ENCODE data around the gene FAM20B.

DNA sequence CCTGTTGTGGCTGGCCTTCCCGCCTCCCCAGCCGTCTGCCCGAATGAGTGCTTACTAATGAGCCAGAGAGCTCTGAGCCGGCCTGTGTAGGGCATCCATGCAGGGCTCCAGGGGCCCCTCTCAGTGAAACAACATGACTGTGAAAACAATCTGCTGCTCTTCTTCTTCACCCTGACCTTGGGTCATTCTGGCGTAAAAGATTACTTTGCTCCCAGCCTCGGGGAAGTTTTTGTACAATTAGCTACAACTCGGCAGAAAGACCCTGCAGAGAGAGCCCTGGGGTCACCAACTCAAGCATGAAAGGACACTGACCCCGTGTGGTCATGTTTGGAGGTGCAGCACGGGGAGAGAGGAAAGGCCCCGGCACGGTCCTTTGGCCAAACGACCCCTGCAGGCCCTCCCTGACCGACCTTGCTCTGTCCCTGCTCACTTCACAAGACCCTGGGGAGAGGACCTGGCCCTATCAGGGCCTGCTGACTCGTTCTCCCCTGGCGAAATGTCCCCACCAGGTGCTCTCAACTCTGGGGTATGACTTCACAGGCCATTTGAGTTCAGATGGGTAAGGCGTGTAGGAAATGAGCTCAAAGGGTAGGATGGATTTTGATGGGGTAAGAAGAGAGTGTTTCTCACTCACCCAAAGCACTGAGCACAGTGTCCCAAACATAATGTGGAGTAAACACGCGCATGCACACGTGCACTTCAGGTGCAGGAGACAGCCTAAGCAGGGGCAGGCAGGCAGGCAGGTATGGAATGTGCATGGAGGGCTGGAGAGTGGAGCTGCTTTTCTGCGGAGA is 22.9 kb upstream of the FAM20B start:
- TF ChIP-seq, protein P1, sequence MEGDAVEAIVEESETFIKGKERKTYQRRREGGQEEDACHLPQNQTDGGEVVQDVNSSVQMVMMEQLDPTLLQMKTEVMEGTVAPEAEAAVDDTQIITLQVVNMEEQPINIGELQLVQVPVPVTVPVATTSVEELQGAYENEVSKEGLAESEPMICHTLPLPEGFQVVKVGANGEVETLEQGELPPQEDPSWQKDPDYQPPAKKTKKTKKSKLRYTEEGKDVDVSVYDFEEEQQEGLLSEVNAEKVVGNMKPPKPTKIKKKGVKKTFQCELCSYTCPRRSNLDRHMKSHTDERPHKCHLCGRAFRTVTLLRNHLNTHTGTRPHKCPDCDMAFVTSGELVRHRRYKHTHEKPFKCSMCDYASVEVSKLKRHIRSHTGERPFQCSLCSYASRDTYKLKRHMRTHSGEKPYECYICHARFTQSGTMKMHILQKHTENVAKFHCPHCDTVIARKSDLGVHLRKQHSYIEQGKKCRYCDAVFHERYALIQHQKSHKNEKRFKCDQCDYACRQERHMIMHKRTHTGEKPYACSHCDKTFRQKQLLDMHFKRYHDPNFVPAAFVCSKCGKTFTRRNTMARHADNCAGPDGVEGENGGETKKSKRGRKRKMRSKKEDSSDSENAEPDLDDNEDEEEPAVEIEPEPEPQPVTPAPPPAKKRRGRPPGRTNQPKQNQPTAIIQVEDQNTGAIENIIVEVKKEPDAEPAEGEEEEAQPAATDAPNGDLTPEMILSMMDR (conservative IDR thresholded peaks at IDR 0.05; ENCODE audit: low read depth in 2 of 2), result peak; percentile 85 to 97
- TF ChIP-seq POLR2AphosphoS5 (IDR thresholded peaks at IDR 0.05; ENCODE audit: low read depth) (no peak), EZH2 (IDR thresholded peaks at IDR 0.05; ENCODE audit: low read depth, unreplicated experiment) (no peak), EZH2phosphoT487 (IDR thresholded peaks at IDR 0.05; ENCODE audit: unreplicated experiment) (no peak), STAT1 (IDR thresholded peaks at IDR 0.05; ENCODE audit: unreplicated experiment) (no peak), ZNF331 (CRISPR knock-in tag; IDR thresholded peaks at IDR 0.05; ENCODE audit: low read depth) (no peak)
- TF ChIP-seq, protein P2, sequence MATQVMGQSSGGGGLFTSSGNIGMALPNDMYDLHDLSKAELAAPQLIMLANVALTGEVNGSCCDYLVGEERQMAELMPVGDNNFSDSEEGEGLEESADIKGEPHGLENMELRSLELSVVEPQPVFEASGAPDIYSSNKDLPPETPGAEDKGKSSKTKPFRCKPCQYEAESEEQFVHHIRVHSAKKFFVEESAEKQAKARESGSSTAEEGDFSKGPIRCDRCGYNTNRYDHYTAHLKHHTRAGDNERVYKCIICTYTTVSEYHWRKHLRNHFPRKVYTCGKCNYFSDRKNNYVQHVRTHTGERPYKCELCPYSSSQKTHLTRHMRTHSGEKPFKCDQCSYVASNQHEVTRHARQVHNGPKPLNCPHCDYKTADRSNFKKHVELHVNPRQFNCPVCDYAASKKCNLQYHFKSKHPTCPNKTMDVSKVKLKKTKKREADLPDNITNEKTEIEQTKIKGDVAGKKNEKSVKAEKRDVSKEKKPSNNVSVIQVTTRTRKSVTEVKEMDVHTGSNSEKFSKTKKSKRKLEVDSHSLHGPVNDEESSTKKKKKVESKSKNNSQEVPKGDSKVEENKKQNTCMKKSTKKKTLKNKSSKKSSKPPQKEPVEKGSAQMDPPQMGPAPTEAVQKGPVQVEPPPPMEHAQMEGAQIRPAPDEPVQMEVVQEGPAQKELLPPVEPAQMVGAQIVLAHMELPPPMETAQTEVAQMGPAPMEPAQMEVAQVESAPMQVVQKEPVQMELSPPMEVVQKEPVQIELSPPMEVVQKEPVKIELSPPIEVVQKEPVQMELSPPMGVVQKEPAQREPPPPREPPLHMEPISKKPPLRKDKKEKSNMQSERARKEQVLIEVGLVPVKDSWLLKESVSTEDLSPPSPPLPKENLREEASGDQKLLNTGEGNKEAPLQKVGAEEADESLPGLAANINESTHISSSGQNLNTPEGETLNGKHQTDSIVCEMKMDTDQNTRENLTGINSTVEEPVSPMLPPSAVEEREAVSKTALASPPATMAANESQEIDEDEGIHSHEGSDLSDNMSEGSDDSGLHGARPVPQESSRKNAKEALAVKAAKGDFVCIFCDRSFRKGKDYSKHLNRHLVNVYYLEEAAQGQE (IDR thresholded peaks at IDR 0.05; ENCODE audit: unreplicated experiment), result no peak

All from GM23338 (cell line).